GM18502 (cell line): ENCODE data around the gene TMEM174.

ENCODE experiments used
- ATAC-seq: cut with Tn5 transposase; IDR thresholded peaks from one replicate; pipeline ENCODE4 v1.9.1; 2021; ENCODE audit warnings: mild to moderate bottlenecking; ENCODE audit not compliant: unreplicated experiment, poor library complexity

The TMEM174 gene

DNA sequence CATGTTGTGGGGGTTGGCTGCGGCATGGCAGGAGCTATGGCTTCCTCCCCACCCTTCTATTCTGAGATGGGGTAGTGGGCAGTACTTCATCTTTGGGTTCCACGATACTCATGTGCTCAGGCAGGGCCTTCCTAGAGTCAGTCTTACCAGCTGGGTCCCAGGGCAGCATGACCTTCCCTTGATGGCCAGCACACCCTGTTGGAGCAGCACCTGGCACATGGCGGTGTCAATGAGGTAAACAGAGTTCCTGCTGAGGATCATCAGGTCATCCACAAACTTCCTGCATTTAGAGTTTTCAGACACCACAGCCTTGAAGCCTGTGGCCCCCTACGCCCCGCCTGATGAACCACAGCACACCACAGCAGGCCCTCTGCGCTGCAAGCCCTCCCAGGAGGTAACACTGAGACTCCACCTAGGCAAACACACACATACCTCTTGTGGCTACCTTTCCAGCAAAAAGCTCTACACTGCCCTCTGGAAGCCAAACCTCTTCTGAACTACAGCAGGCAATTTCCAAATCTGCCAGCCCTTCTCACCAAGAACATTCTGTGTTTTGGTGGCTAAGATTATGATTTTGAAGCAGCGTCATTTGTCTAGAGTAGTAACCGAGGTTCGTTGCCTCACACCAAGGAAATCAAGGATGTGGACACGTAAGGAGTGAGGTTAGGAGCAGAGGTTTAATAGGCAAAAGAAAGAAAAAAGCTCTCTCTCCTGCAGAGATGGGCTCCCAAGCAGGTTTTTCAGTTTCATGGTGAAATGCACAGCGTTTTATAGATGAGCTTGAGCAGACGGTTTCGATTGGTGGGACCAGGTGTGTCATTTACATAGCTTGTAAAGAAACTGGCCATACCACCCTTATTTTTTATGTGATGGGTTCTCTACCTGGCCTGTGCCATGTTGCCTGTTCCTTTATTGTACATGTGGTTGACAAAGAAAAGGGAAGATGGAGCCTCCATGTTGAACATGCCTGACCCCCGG lies 20.3 kb upstream of the TMEM174 start:
- no peak for ATAC-seq

DNA sequence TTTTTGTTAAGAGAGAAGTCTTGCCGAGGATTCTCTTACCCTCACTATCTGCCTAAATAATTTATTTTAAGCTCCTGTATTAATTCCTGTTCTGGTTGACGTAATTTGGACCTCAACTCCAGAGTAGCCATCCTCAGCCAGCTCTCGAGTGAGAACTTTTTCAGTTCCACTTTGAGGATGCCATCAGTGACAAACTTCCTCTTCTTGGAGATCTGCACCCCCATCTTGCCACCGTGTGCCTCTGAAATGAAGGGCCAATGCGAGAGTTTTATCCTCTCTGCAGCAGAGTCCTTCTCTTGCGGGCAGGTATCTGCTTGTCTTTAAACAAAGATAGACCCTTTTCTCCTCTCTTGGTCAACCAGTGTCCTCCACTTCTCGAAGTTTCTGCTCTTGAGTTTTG lies 19.5 kb upstream of the TMEM174 start:
- no peak for ATAC-seq

DNA sequence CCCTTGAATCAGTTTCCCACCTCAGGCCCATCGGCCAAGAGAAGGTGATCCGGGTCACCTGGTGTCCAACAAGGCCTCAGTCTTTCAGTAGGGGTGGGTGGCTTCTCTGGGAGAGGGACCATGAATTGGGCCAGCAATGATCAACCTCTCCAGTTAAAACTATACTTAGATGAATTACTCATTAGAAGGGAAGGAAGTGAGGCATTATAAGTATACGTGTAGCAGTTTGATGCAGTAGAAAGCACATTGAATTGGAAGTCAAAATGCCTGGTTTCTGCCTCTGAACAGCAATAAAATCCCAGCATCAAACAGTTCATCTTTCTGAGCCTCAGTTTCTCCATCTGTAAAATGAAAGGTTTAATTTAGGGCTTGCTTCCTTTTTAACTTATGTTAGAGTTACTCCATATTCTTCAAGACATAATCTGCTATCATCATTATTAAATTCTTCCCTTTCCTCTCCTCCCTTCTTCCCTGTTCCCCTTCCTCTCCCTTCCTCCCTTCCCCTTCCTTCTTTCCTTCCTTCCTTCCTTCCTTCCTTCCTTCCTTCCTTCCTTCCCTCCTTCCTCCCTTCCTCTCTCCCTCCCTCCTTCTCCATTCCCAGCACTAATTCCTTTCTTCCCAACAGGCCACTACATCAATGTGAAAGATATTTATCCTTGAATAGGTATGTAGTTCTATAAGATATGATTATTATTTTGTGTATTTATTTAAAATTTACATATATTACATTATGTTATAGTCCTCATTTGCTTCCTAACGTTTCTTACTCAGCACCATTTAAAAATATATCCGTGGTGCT lies 18.6 kb upstream of the TMEM174 start:
- ATAC-seq = no peak

DNA sequence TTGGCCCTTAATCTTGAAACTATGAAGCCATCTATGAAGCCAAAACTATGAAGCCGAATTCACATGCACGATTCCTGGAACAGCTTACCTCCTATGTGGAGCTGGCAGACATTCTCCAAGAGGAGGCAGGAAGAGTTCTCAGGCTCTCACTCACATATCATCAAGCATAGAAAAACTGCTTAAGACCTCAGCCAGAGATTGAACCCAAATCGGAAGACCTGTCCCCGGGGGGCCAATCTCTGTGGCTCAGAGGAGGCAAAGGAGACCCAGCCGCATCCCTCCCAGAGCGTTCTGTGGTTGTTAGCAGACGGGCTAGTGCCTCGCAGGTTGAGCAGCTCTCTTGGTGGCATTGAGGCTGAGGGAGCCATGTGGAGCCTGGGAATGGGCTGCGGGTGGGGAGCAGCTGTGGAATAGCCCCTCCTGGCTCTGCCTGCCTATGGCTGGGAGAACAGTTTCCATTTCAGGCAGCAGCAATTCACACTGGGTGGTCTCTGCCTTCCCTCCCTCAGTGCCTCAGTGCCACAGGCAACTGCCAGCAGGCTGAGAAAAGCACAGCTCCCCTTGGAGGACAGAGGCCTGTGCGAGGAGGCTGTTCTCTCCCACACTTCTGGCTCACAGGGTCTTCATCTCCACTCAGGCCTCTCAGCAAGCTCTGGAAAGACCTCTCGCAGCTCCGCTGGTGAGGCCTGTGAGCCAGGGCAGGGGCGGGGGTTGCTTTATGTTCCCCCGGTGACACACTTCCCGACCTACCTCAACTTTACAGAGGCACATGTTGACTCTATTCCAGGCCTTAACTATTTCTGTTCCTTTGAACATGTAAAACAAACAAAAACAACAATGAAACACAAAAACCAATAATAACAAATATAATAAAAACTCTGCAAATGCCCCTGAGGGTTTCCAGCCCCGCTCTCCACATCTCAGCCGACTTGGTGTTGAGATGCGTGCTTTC lies 17.4 kb upstream of the TMEM174 start:
- no peak for ATAC-seq

DNA sequence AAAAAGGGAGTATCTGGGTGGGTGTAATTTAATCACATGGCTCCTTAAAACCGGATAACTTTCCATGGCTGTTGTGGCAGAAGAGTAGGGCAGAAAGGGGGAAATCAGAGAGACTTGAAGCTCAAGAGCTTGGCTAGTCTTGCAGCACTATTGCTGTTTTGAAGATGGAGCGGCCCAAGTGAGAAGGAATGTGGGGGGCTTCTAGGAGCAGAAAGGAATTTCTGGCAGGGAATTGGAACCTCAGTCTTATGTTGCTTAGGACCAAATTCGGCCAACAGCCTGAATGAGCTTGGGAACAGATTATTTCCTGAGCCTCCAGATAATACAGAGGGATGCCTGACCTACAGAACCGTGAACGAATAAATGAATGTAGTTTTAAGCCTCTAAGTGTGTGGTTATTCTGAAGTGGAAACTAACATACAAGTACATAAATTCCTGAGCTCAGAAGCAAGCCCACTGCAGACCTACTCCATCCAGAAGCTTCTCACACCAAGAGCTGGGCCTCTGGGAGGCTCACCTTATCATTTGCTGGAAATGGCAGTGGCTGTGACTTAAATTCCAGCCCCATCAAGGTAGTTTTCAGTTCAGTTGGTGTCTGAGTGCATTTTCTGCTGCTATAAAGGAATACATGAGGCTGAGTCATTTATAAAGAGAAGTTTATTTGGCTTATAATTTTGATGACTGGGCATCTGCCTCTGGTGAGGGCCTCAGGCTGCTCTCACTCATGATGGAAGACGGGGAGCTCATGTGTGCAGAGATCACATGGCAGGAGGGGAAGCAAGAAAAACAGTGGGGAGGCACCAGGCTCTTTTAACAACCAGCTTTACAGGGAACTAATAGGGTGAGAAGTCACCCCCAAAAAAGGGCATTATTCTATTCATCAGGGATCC lies 15.3 kb upstream of the TMEM174 start:
- no peak for ATAC-seq

DNA sequence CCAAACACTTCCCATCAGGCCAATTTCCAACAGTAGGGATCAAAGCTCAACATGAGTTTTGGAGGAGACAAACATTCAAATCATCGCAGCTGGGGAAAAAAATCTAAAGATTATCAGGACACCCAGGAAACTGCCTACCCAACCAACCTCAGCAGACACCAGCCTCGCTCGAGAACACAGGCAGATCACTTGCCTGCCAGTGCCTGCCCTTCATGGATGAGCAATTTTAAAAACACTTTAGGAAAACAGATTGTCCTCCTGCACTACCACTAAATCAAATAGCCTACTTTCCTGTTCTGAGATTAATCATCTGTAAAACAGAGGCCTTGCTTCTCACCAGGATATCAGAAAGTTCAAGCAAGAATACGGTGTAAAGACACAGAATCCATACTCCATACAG lies 14.7 kb upstream of the TMEM174 start:
- no peak for ATAC-seq

DNA sequence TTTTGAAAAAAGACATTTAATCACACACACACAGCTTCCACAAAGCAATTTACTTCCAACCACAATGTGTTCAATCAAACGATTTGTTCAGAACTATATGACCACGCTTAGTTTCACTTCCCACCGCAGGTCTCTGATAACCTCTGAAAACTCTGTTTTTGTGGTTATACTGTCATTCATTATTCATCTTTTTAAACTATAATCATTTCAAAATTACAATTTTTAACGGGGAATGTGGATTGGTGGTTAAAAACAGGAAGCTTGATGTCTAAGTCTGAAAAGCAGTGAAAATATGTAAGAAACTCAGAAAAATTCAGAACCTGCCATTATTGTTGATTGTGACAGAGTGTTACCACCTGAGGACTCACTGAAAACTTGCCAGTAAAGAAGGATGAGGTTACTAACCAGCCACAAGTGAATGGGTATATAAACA lies 12.7 kb upstream of the TMEM174 start:
- peak; percentile 95 for ATAC-seq

DNA sequence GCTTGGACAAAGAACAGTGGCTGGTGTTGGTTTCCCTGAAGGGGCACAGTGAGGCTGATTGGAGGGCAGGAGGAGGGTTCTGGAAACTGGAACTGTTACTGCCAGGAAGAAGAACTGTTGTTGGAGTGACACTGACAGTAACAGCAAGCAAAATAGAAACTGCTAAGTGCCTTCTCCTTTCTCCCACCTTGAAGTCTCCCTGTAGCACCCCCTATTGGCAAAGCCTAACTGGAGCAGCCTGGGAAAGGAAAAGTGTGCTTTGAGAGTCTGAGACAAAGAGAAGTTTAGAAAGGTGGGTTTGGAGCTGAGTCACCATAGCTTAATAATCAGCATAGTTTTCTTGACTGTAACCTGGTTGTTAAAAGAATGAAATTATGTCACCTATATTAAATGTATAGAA lies 2.5 kb upstream of the TMEM174 start:
- ATAC-seq = no peak

DNA sequence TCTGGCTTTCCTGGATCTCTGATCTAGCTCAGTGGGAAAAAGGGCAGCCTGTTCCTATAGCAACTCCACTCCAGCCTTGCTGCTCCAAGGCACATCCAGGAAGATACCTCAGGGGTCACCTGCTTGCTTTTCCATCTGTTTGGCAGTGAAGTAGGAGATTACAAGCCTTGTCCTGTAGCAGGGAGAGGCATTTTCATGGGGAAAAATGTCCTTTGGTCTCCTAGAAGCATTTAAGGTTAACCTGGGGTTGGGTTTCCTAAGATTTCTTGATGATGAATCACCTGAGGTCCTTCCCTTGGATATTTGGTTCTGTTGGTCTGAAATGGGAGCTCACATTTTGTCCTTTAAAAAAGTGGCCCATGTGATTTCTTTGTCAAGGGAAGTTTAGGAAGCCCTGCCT lies 1.5 kb upstream of the TMEM174 start:
- no peak for ATAC-seq

DNA sequence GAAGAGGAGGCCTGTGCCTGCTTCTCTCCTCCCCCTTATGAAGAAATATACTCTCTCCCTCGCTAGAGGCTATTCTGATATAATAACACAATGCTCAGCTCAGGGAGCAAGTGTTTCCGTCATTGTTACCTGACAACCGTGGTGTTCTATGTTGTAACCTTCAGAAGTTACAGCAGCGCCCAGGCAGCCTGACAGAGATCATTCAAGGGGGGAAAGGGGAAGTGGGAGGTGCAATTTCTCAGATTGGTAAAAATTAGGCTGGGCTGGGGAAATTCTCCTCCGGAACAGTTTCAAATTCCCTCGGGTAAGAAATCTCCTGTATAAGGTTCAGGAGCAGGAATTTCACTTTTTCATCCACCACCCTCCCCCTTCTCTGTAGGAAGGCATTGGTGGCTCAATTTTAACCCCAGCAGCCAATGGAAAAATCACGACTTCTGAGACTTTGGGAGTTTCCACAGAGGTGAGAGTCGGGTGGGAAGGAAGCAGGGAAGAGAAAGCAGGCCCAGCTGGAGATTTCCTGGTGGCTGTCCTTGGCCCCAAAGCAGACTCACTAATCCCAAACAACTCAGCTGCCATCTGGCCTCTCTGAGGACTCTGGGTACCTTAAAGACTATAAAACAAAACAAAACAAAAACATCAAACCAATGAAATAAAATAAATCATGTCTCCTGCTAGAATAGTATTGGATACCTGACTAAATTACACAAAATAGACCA lies 1.3 kb downstream of the TMEM174 start:
- ATAC-seq = no peak

DNA sequence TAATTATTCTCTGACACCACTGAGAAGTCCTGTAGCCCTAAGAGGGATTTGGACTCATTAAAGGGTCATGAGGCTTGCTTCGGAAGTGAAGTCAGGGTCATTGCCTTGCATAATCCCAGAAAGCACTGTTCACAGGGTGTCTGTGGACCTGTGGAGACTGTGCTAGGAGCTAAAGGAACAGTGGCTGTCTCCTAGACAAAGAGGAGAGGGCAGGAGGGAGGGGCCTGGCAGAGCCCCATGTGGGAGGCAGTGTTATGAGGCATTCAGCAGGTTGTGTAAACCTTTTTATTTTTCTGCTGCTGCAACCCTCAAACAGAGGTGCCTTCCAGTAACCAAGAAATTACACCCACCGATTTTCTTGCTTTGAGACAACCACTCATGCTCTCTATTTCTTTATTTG lies 3.3 kb downstream of the TMEM174 start:
- no peak for ATAC-seq

DNA sequence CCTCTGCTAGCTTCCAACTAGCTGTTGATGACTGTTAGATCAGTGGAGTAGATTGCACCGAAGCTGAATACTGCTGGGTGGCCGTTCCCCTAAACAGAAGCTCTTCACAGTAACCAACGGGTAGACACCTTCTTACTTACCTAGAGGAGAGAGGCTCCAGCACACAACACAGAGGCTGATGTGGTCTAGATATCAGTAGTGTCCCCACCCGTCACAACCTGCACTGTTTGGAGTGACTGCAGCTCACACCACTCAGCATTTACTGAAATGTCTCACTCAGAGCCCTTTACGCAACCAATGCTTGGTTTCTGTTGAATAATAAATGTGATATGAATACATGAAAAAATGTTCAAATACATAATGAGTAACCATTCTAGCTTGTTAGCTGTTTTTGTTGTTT lies 5.3 kb downstream of the TMEM174 start:
- ATAC-seq = no peak

DNA sequence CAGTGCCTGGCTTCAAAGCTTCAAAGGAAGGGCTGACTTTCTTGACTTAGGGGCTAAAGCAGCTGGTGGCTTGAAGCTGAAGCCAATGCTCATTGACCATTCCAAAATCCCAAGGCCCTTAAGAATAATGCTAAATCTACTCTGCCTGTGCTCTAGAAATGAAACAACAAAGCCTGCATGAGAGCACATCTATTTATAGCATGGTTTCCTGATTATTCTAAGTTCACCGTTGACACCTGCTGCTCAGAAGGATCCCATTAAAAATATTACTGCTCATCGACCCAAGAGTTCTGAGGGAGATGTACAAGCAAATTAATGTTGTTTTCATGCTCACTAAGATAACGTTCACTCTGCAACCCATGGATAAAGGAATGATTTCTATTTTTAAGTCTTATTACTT lies 6.7 kb downstream of the TMEM174 start:
- no peak for ATAC-seq

DNA sequence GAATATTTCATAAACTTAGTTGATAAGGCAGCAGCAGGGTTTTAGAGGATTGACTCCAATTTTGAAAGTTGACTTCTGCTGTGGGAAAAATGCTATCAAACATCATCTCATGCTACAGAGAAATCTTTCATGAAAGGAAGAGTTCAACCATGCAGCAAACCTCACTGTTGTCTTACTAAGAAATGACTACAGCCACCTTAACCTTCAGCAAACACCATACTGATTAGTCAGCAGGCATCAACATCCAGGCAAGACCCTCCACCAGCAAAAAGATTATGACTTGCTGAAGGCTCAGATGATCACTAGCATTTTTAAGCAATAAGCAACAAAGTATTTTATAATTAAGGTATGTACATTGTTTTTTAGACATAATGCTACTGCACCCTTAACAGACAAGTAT lies 7.6 kb downstream of the TMEM174 start:
- ATAC-seq = no peak

DNA sequence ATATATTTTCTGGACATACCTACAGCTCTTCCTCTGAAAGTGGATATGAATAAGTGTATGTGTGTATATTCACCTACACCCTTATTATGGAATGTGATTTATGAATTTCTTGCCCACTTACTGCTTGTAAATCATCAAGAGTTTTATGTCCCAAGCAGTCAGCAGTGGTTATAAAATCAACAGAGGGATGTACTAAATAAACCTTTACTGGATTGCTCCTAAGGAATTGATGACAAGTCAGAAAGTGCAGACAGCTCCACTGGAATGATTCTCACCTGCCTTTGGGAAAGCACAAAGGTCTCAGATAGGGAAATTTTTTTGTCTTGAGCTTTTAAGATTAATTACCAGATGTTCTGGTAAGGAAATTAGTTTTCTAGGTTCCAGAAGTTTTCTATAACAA lies 9.3 kb downstream of the TMEM174 start:
- no peak for ATAC-seq

DNA sequence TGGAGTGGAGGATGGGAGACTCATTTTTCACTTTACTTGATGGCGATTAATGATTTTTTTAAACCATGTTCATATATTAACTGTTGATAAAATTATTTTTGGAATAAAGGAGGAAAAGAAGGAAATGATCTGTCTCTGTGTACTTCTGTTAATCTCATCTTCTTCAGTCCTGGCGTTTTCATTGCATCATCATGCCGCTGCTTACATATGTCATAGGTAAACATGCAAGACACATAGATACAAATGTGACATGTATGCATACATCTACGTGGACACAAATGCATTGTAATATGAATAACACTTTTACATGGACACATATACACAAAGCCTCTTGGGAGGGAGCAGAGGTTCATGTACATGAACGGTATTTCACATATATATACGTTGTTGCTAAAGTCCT lies 10.0 kb downstream of the TMEM174 start:
- ATAC-seq = no peak

DNA sequence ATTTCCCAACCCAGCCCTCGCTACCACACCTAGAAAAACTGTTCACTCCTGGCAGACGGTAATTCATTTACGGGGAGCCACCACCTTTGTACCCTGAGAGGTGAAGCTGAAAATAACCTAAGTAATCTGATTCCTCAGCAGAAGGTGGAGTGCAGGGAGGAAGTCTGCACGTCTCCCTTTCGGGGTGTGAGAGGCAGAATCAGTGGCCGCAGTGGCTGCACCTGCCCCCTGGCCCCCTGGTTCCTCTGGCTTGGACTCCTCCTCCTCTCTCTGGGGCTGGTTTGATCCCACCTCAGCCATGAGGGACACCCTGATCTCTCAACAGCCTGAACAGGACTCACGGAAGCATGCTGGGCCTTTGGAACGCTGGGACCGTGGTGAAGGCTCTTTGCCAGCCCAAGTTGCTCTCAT lies 10.5 kb downstream of the TMEM174 start:
- ATAC-seq = no peak

DNA sequence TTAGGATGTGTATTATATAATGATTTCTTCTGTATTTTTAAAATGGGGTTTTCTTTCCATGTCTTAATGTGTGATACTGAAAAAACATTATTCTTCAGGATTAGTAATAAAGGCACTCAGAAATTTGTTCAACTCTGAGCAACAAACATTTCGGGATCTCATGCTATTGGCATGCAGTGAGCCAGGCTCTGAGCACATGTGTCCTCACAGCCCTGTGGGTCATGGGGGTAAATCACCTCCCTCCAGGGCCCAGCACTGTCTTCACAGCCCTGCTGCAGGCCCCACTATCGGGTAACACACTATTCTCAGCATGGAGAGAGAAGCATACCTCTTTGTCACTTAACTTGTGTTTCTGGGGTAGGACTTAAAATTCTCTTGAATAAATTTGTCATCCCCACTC lies 14.0 kb downstream of the TMEM174 start:
- no peak for ATAC-seq
